T-helper 1 cell treated with Interleukin-12 subunit alpha and Interleukin-12 subunit beta and Interleukin-4 antibody, amounts not matched to agents 30 μg/mL and 1 μg/mL, for 36 hours (primary cell): Measurements from ENCODE around the gene NEO1.

Experiments
- H3K27ac Mint-ChIP-seq: one replicate; pipeline ENCODE4 v1.8.0; 2021; ENCODE audit warnings: mild to moderate bottlenecking, mixed read lengths
- H3K27me3 Mint-ChIP-seq: one replicate; pipeline ENCODE4 v1.8.0; 2021; ENCODE audit warnings: low read depth, mixed read lengths
- H3K36me3 Mint-ChIP-seq: one replicate; pipeline ENCODE4 v1.8.0; 2021; ENCODE audit warnings: low read depth, mixed read lengths
- H3K4me1 Mint-ChIP-seq: one replicate; pipeline ENCODE4 v1.8.0; 2021; ENCODE audit warnings: low read depth, mixed read lengths
- H3K4me3 Mint-ChIP-seq: one replicate; pipeline ENCODE4 v1.8.0; 2021; ENCODE audit warnings: mild to moderate bottlenecking, moderate library complexity, mixed read lengths
- H3K9me3 Mint-ChIP-seq: one replicate; pipeline ENCODE4 v1.8.0; 2021; ENCODE audit warnings: mixed read lengths

The NEO1 gene

GRCh38 chr15:73338606-73339374 lies 286.5 kb downstream of the NEO1 start:
- no peak overlapping the region for H3K27ac Mint-ChIP-seq
- H3K9me3 Mint-ChIP-seq = peaks cover 10% of the 10 kb centered on the region
- no peaks in the 10 kb centered on the region for H3K27me3 Mint-ChIP-seq
- no peaks in the 10 kb centered on the region for H3K4me1 Mint-ChIP-seq
- H3K4me3 Mint-ChIP-seq = no peak overlapping the region
- H3K36me3 Mint-ChIP-seq = no peaks in the 10 kb centered on the region

GRCh38 chr15:73340502-73341192 lies 288.4 kb downstream of the NEO1 start:
- H3K27me3 Mint-ChIP-seq = no peaks in the 10 kb centered on the region
- H3K4me3 Mint-ChIP-seq = no peak overlapping the region
- H3K9me3 Mint-ChIP-seq = peaks cover 10% of the 10 kb centered on the region
- no peaks in the 10 kb centered on the region for H3K36me3 Mint-ChIP-seq
- no peaks in the 10 kb centered on the region for H3K4me1 Mint-ChIP-seq
- no peak overlapping the region for H3K27ac Mint-ChIP-seq

GRCh38 chr15:73341886-73342600 lies 289.8 kb downstream of the NEO1 start:
- Mint-ChIP-seq H3K27ac (no peak overlapping the region), H3K4me3 (no peak overlapping the region), H3K4me1 (no peaks in the 10 kb centered on the region), H3K9me3 (peaks cover 10% of the 10 kb centered on the region), H3K36me3 (no peaks in the 10 kb centered on the region), H3K27me3 (no peaks in the 10 kb centered on the region)

- Mint-ChIP-seq H3K9me3 (peaks cover 10% of the 10 kb centered on the region), H3K36me3 (no peaks in the 10 kb centered on the region), H3K4me3 (no peak overlapping the region), H3K4me1 (no peaks in the 10 kb centered on the region), H3K27ac (no peak overlapping the region), H3K27me3 (no peaks in the 10 kb centered on the region)
Observed at GRCh38 chr15:73344056-73344455, 291.8 kb downstream of the NEO1 start.

- Mint-ChIP-seq H3K27me3 (no peaks in the 10 kb centered on the region), H3K4me1 (no peaks in the 10 kb centered on the region), H3K27ac (no peak overlapping the region), H3K36me3 (no peaks in the 10 kb centered on the region), H3K4me3 (no peak overlapping the region), H3K9me3 (peaks cover 10% of the 10 kb centered on the region)
Observed at GRCh38 chr15:73345658-73346057, 293.4 kb downstream of the NEO1 start.

GRCh38 chr15:73346735-73347312 lies 294.6 kb downstream of the NEO1 start:
- no peaks in the 10 kb centered on the region for H3K36me3 Mint-ChIP-seq
- no peak overlapping the region for H3K27ac Mint-ChIP-seq
- H3K4me1 Mint-ChIP-seq = no peaks in the 10 kb centered on the region
- peaks cover 10% of the 10 kb centered on the region for H3K9me3 Mint-ChIP-seq
- H3K27me3 Mint-ChIP-seq = no peaks in the 10 kb centered on the region
- no peak overlapping the region for H3K4me3 Mint-ChIP-seq

GRCh38 chr15:73349191-73349590 lies 296.9 kb downstream of the NEO1 start:
- Mint-ChIP-seq H3K36me3 (no peaks in the 10 kb centered on the region), H3K4me1 (no peaks in the 10 kb centered on the region), H3K9me3 (no peaks in the 10 kb centered on the region), H3K4me3 (no peak overlapping the region), H3K27me3 (no peaks in the 10 kb centered on the region), H3K27ac (no peak overlapping the region)

GRCh38 chr15:73352082-73352481 lies 299.8 kb downstream of the NEO1 start:
- H3K36me3 Mint-ChIP-seq = no peaks in the 10 kb centered on the region
- no peak overlapping the region for H3K4me3 Mint-ChIP-seq
- H3K27ac Mint-ChIP-seq = no peak overlapping the region
- no peaks in the 10 kb centered on the region for H3K9me3 Mint-ChIP-seq
- H3K4me1 Mint-ChIP-seq = no peaks in the 10 kb centered on the region
- no peaks in the 10 kb centered on the region for H3K27me3 Mint-ChIP-seq

GRCh38 chr15:73353734-73354133 lies 301.5 kb downstream of the NEO1 start:
- no peak overlapping the region for H3K27ac Mint-ChIP-seq
- no peaks in the 10 kb centered on the region for H3K27me3 Mint-ChIP-seq
- no peaks in the 10 kb centered on the region for H3K36me3 Mint-ChIP-seq
- H3K9me3 Mint-ChIP-seq = no peaks in the 10 kb centered on the region
- no peaks in the 10 kb centered on the region for H3K4me1 Mint-ChIP-seq
- no peak overlapping the region for H3K4me3 Mint-ChIP-seq

- H3K4me1 Mint-ChIP-seq = no peaks in the 10 kb centered on the region
- no peak overlapping the region for H3K4me3 Mint-ChIP-seq
- no peaks in the 10 kb centered on the region for H3K27me3 Mint-ChIP-seq
- H3K27ac Mint-ChIP-seq = no peak overlapping the region
- no peaks in the 10 kb centered on the region for H3K9me3 Mint-ChIP-seq
- H3K36me3 Mint-ChIP-seq = no peaks in the 10 kb centered on the region
Observed at GRCh38 chr15:73354241-73354640, 302.0 kb downstream of the NEO1 start.
